Skeletal muscle tissue (tissue), 4 donors: ENCODE results near the gene SCYGR1. TPM values are rescaled to one million over a fixed set of nuclear protein-coding genes. Genes with fewer than 3 reads are reported as not detected.

Source experiments
- H3K27ac ChIP-seq: one replicate; pipeline ENCODE4 v1.7.0; 2013; ENCODE audit warnings: mild to moderate bottlenecking, low read depth, low read length, inconsistent platforms
- H3K27me3 ChIP-seq, 3 donors: one replicate each; pipeline ENCODE4 v1.7.0; 2013; ENCODE audit warnings: low read length in 3 of 3; ENCODE audit not compliant: control insufficient read depth in 3 of 3, insufficient read depth in 3 of 3
- H3K36me3 ChIP-seq, 3 donors: one replicate each; pipeline ENCODE4 v1.7.0; 2013; ENCODE audit warnings: low read length in 3 of 3; ENCODE audit not compliant: control insufficient read depth in 3 of 3, insufficient read depth in 3 of 3
- H3K4me1 ChIP-seq, 3 donors: one replicate each; pipeline ENCODE4 v1.7.0; 2013; ENCODE audit warnings: low read length in 3 of 3, mild to moderate bottlenecking in 3 of 3; ENCODE audit not compliant: control insufficient read depth in 3 of 3, insufficient read depth in 3 of 3
- H3K4me3 ChIP-seq, 3 donors: one replicate each; pipeline ENCODE4 v1.7.0; 2013; ENCODE audit warnings: low read length in 3 of 3
- H3K9ac ChIP-seq, 3 donors: one replicate each; pipeline ENCODE4 v1.7.0; 2013; ENCODE audit warnings: low read length in 3 of 3, mild to moderate bottlenecking in 3 of 3, moderate library complexity in 2 of 3, low read depth in 1 of 3
- H3K9me3 ChIP-seq, 3 donors: one replicate each; pipeline ENCODE4 v1.7.0; 2013; ENCODE audit warnings: low read length in 3 of 3; ENCODE audit not compliant: control insufficient read depth in 3 of 3
- total RNA-seq: library from RNA; depleted of rRNA; stranded (reverse); fragments of >200 nt; gene quantifications from one replicate; pipeline ENCODE4 v1.2.3, GENCODE V29; 2014
- donor health status: Osteomylitis.

Gene SCYGR1
- total RNA-seq, 1 donor from 2014 or later, result not detected

DNA sequence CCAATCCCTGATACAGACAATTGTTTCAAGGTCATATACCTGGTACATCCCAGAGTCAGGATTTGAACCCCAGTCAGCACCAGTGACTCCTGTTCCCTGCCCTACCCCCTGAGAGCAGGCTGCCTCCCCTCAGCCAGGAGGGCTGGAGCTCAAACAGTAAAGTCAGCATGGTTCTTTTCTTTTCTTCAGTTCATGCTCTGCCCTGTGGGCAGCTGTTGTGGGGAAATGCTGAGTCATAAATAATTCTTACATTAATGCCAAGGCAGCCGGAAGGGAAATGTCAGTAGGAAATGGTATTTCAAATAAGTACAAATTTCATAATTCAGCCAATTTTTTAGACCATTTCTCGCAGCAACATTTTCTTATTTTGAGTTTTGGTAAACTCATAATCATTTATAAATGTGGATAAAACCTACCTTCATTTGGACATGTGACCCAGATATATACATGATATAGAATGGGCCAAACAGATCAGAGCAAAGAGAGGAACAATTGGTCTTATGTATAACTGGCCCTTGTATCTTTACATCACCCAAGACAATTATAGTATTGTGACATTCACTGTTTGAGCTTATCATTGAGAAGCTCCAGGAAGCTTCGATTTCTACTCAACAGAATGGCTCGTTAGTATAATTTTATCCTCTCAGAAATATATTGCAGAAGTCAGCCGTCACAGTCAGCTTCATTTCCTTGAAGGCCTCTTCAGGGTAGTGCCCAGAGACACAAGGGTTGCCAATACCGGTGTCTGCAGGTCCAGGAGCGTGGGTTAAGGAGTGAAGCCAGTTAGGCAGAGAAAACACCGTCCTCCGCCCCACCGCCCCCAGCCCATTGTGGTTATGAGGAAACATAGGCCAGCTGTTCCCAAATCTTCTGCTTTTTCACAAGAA is 28.0 kb upstream of the SCYGR1 start:
- H3K4me3 ChIP-seq, result no peak overlapping the region
- no peaks in the 10 kb centered on the region for H3K9me3 ChIP-seq
- H3K27ac ChIP-seq, result peak overlapping the region; percentile 66
- no peaks in the 10 kb centered on the region for H3K36me3 ChIP-seq
- H3K27me3 ChIP-seq, result no peaks in the 10 kb centered on the region
- no peak overlapping the region for H3K9ac ChIP-seq
- peaks cover 0 to 4% (median 0%) of the 10 kb centered on the region in 3 donors for H3K4me1 ChIP-seq

DNA sequence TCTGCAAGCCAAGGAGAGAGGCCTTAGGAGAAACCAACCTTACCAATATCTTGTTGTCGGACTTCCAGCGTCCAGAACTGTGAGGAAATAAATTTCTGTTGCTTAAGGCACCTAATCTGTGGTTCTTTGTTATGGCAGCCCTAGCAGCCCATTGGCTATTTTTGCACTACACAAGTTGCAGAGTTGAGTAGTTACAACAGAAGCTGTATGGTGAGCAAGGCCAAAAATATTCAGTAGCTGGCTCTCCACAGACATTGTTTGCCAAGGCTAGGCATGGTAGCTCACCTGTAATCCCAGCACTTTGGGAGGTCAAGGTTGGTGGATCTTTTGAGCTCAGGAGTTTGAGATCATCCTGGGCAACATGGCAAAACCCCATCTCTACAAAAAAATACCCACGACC is 27.1 kb upstream of the SCYGR1 start:
- H3K36me3 ChIP-seq, result no peaks in the 10 kb centered on the region
- no peak overlapping the region for H3K9ac ChIP-seq
- H3K4me1 ChIP-seq, result peaks cover 0 to 4% (median 0%) of the 10 kb centered on the region in 3 donors
- H3K27ac ChIP-seq, result no peak overlapping the region
- H3K27me3 ChIP-seq, result no peaks in the 10 kb centered on the region
- H3K4me3 ChIP-seq, result no peak overlapping the region
- no peaks in the 10 kb centered on the region for H3K9me3 ChIP-seq

DNA sequence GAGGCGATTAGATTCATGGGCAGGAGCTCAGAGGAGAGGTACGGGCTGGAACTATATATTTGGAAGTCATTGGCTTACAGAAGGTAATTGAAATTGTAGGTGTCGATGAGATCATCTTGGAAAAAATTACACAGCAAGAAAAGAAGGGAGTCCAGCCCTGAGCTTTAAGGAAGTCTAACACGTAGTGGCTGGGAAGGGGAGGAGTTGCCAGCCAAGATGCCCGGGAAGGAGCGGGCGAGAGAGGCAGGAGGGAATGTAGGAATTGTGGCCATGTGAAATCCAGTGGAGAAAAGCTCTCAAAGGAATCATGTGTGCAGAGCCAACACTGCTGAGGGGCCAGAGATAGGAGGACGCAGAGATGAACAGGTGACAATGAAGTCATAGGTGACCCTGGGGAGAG is 25.6 kb upstream of the SCYGR1 start:
- Histone ChIP-seq H3K36me3 (no peaks in the 10 kb centered on the region), H3K4me1 (peaks cover 0 to 4% (median 0%) of the 10 kb centered on the region in 3 donors), H3K9me3 (no peaks in the 10 kb centered on the region), H3K9ac (no peak overlapping the region), H3K4me3 (no peak overlapping the region), H3K27me3 (no peaks in the 10 kb centered on the region), H3K27ac (peak overlapping the region; percentile 25)

DNA sequence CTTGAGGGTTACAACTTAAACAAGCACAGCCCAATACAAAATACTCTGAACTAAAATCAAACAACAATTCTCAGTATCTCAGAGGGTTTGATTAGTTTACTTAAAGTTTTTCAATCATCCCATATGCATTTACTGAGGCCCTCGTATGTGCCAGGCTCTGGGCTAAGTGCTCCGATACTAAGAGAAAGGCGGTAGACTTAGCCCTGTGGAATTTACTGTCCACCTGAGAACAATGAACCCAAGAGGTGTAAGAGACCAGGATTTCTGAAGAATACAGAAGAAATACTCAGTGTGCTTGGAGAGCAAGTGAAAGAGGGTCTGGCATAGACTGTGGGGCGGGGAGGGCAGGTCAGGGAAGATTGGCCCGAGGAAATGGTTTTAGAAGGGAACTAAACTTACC is 25.1 kb upstream of the SCYGR1 start:
- Histone ChIP-seq H3K9ac (no peak overlapping the region), H3K4me3 (no peak overlapping the region), H3K27ac (peak overlapping the region; percentile 25), H3K36me3 (no peaks in the 10 kb centered on the region), H3K4me1 (peaks cover 0 to 4% (median 2%) of the 10 kb centered on the region in 3 donors), H3K9me3 (no peaks in the 10 kb centered on the region), H3K27me3 (peaks cover 0 to 2% (median 0%) of the 10 kb centered on the region in 3 donors)

DNA sequence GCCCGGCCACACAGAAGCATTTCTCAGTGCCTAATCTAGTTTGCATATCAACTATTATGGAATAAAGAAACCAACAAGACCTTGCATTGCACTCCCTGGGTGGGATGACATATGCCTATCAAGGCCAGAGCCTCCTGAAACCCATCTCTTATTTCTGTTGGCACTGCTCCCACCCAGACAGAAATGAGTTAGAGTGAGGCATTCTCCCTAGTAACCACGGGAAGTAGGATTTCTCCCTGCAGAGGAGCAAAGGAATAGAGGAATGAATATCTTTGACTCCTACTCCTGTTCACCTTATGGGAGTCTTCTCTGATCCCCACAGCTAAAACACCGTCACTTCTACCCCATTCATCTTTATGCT is 24.2 kb upstream of the SCYGR1 start:
- Histone ChIP-seq H3K4me1 (peaks cover 2 to 9% (median 7%) of the 10 kb centered on the region in 3 donors), H3K9me3 (no peaks in the 10 kb centered on the region), H3K36me3 (no peaks in the 10 kb centered on the region), H3K4me3 (no peak overlapping the region), H3K9ac (no peak overlapping the region), H3K27me3 (peaks cover 0 to 6% (median 0%) of the 10 kb centered on the region in 3 donors), H3K27ac (no peak overlapping the region)

DNA sequence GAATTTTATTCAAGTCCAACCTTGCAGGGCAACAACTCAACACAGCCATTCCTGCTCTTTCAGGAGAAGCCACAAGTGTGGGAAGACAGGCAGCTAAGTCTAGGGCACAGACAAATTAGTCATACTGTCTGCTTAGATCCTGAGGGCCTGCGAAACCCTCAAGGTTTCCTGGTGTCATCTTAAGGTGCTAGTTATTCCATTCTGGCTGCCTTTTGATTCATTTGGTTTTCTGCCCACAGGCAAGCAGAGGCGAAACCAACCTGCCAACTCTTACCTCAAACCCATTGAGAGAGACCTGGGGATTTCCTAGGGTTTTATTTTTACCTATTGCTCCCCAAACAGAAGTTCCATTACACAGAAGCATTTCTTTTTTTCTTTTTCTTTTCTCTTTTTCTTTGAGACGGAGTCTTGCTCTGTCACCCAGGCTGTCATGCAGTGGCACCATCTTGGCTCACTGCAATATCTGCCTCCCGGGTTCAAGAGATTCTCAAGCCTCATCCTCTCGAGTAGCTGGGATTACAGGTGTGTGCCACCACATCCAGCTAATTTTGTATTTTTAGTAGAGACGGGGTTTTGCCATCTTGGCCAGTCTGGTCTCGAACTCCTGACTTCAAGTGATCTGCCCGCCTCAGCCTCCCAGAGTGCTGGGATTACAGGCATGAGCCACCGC is 23.7 kb upstream of the SCYGR1 start:
- Histone ChIP-seq H3K27me3 (peaks cover 0 to 6% (median 0%) of the 10 kb centered on the region in 3 donors), H3K36me3 (no peaks in the 10 kb centered on the region), H3K27ac (no peak overlapping the region), H3K9ac (no peak overlapping the region), H3K4me3 (no peak overlapping the region), H3K9me3 (no peaks in the 10 kb centered on the region), H3K4me1 (peaks cover 7 to 14% (median 12%) of the 10 kb centered on the region in 3 donors)

DNA sequence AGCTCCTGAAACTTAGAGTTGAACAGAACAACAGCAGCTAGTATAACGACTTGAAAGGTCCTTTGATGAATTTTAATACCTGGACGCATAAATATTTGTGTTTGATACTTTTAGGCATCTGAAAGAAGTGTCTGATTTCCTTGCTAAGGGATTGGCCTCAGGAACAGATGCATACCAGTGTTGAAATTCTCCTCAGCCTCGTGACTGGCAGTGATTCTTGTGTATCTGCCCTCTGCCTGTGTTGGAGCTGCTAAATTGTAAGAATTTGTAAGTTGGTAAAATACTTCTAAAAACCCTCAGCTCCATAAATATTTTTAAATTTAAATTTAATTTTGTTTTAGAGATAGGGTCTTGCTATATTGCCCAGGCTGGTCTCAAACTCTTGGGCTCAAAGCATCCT is 22.4 kb upstream of the SCYGR1 start:
- H3K4me1 ChIP-seq, result peaks cover 9 to 21% (median 13%) of the 10 kb centered on the region in 3 donors
- H3K27ac ChIP-seq, result no peak overlapping the region
- H3K27me3 ChIP-seq, result peaks cover 0 to 6% (median 0%) of the 10 kb centered on the region in 3 donors
- H3K9me3 ChIP-seq, result no peaks in the 10 kb centered on the region
- no peaks in the 10 kb centered on the region for H3K36me3 ChIP-seq
- H3K9ac ChIP-seq, result no peak overlapping the region
- H3K4me3 ChIP-seq, result no peak overlapping the region

DNA sequence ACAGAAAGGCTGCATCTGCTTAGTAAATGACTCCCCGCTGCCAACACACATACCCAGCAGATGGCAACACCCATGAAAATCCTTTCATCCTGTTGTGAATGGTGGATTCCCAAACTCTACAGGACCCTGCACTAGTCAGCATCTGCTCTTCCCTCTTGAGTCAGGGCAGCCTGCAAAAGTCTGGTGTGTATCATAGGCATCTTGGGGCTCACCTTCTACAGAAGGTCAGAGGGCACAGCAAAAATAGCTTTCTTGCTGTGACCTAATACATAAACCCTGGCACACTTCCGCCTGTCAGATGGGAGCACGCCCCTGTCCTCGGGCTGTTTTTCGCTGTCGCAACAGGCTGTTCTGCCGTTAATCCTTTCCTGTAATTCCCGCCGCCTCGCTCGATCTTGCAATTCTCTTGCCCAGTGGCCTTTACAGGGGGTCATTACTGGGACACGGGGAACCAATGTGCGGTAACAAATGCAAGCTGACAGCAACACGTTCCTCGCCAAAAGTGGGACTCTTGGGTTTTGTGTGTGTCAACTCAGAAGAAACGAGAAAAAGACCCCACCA is 19.9 kb upstream of the SCYGR1 start:
- Histone ChIP-seq H3K9me3 (no peaks in the 10 kb centered on the region), H3K27ac (peak overlapping the region; percentile 60), H3K27me3 (peaks cover 0 to 6% (median 0%) of the 10 kb centered on the region in 3 donors), H3K36me3 (no peaks in the 10 kb centered on the region), H3K4me1 (peaks cover 9 to 17% (median 13%) of the 10 kb centered on the region in 3 donors), H3K4me3 (no peak overlapping the region), H3K9ac (no peak overlapping the region)

DNA sequence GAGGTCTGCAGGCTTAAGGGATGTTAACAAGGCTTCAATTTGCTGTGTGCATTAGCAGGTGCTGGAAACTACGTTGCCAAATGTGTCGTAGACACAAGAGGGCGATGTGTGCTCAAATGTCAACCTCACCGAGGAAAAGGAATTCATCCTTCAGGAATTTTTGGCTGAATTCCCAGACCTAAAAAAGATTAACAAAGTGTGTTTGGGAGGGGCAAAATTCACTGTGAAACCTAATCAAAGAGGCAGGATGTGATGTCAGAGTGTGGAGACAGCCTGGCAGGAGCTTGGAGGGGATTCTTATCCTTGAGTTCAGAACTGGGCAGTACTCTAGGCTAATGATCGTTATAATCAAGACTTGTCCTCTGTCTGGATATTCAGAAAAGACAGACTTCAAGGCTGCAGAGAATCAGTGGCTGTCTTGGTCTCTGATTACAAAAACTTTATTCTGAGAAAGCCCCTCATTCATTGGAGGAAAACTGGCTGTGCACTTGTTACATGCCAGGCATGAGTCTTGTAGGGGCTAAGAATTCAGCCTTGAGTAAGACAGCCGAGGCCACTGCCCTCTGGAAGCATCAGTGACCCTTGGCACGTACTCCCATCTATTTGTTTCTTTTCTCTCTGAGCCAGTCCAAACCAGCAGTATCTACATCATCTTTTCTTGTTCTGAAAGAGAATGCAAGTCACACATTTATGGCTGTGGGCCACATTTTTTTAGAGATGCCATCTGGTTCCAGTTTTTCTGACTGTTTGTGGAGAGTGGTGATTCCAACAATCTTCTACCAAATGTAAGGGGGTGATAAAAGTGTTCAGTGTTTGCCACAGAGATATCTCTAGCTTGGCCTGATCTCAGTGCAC is 18.7 kb upstream of the SCYGR1 start:
- H3K9me3 ChIP-seq, result no peaks in the 10 kb centered on the region
- H3K4me1 ChIP-seq, result peaks cover 9 to 17% (median 13%) of the 10 kb centered on the region in 3 donors
- H3K4me3 ChIP-seq, result no peak overlapping the region
- peak overlapping the region in 1 of 3 donors; percentile 34 for H3K9ac ChIP-seq
- peak overlapping the region; percentile 60 for H3K27ac ChIP-seq
- H3K36me3 ChIP-seq, result no peaks in the 10 kb centered on the region
- H3K27me3 ChIP-seq, result peaks cover 0 to 6% (median 3%) of the 10 kb centered on the region in 3 donors
